Measurements from ENCODE around the gene TP53BP1.
A peak's percentile ranks its signal among the peaks of the same experiment; 100 is the strongest.
"Not testable (repeated sequence)": the region's sequence is repeated elsewhere in the genome, so short reads cannot be mapped to it uniquely, and the experiment has no call there.

TP53BP1 gene

DNA sequence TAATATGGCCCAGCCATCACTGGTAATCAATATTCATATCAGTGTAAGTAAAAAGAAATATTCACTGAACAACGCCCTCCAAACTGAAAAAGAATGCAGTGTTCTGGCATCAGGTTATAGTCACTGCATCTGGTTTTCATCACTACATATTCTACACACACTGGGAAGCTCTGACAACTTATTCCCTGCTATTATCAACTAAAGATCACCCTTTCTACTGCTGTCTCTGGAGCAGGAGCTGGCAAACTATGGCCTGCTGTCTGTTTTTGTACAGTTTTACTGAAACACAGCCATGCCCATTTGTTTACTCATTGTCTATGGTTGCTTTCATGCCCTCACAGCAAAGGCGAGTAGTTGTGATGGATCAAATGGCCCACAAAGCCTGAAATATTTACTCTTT, 86.8 kb downstream of the TP53BP1 start:
- ATAC-seq (replicated peaks) = no peak
- peaks cover 0 to 1% of the 10 kb centered on the region in 2 donors for H3K4me1 Mint-ChIP-seq
- DNase-seq = no peak
- no peaks in the 10 kb centered on the region for H3K27me3 Mint-ChIP-seq
- H3K9me3 Mint-ChIP-seq = no peaks in the 10 kb centered on the region
- H3K27ac Mint-ChIP-seq = no peak overlapping the region
- no peak overlapping the region for H3K4me3 Mint-ChIP-seq
- H3K36me3 Mint-ChIP-seq = peaks cover 48 to 73% of the 10 kb centered on the region in 2 donors

DNA sequence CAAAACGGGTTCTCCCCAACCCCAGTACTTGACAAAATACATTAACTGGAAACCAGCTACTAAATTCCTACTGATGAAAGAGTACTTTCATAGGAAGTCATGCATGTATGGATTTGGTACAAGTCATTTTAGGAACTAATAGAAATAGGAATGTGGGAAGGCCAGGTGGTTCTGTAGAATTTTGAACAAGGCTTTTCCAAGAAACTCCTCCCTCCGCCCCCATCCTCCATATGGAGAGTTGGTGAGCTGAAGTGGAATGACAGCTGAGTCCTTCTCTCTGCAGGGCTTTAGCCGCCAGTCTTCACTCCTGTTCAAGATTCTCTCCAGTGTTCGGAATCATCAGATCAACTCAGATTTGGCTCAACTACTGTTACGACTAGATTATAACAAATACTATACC, 88.8 kb downstream of the TP53BP1 start:
- Mint-ChIP-seq H3K27me3 (no peaks in the 10 kb centered on the region), H3K36me3 (peaks cover 46 to 70% of the 10 kb centered on the region in 2 donors), H3K4me3 (no peak overlapping the region), H3K9me3 (no peaks in the 10 kb centered on the region), H3K27ac (peak overlapping the region; percentile 85), H3K4me1 (no peaks in the 10 kb centered on the region)
- ATAC-seq (replicated peaks) (no peak), DNase-seq (no peak)

DNA sequence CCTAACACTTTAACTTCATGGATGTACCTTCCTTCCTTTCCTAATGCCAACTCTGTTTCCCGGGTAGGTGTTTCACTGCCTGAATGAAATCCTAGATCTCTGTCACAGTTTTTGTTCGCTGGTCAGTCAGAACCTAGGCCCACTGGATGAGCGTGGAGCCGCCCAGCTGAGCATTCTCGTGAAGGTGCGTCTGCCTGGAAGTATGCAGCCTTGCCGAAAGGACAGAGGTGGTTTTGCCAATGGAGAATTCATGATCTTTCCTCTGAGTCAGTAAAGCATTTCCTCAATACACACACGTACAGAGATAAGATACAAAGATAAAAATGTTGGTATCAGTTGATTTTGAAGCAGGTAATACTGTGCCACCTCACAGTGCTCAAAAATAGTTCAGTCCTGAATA, 89.3 kb downstream of the TP53BP1 start:
- H3K27me3 Mint-ChIP-seq = no peaks in the 10 kb centered on the region
- H3K36me3 Mint-ChIP-seq = peaks cover 45 to 70% of the 10 kb centered on the region in 2 donors
- no peak overlapping the region for H3K27ac Mint-ChIP-seq
- H3K4me1 Mint-ChIP-seq = no peaks in the 10 kb centered on the region
- DNase-seq (no peak), ATAC-seq (replicated peaks) (no peak)
- no peaks in the 10 kb centered on the region for H3K9me3 Mint-ChIP-seq
- H3K4me3 Mint-ChIP-seq = no peak overlapping the region

DNA sequence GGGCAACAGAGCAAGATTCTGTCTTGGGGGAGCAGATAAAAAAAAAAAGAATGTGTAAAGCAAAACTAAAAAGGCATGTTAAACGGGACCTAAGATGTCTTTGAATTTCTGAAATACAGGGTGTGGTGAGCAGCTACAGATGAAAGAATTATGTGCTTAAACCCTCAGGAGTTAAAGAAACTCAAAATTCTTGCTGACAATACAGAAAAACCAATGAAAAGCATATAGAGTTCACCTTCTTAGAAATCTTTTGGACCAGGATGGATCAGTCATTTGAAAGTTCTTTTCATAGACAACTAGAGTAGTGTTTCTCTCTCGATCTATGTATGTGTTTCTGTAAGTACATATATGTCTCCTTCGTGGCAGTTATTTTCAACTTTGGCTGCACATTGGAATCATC, 90.7 kb downstream of the TP53BP1 start:
- DNase-seq (no peak), ATAC-seq (replicated peaks) (no peak)
- Mint-ChIP-seq H3K36me3 (peaks cover 49 to 66% of the 10 kb centered on the region in 2 donors), H3K4me1 (no peaks in the 10 kb centered on the region), H3K27ac (peak overlapping the region; percentile 25), H3K9me3 (no peaks in the 10 kb centered on the region), H3K27me3 (no peaks in the 10 kb centered on the region), H3K4me3 (no peak overlapping the region)

DNA sequence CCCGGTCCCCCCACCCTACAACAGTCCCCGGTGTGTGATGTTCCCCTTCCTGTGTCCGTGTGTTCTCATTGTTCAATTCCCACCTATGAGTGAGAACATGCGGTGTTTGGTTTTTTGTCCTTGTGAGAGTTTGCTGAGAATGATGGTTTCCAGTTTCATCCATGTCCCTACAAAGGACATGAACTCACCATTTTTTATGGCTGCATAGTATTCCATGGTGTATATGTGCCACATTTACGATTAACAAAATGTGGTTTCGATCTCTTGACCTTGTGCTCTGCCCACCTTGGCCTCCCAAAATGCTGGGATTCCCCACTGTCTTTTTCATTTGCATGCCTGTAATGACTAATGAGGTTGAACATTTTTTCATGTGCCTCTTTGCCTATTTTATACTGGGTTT, 99.4 kb downstream of the TP53BP1 start:
- not testable (repeated sequence) for H3K4me3 Mint-ChIP-seq; DNase-seq; H3K27me3 Mint-ChIP-seq; H3K4me1 Mint-ChIP-seq; H3K27ac Mint-ChIP-seq; H3K9me3 Mint-ChIP-seq; ATAC-seq (replicated peaks)
- peaks cover 47 to 60% of the 10 kb centered on the region in 2 donors for H3K36me3 Mint-ChIP-seq

DNA sequence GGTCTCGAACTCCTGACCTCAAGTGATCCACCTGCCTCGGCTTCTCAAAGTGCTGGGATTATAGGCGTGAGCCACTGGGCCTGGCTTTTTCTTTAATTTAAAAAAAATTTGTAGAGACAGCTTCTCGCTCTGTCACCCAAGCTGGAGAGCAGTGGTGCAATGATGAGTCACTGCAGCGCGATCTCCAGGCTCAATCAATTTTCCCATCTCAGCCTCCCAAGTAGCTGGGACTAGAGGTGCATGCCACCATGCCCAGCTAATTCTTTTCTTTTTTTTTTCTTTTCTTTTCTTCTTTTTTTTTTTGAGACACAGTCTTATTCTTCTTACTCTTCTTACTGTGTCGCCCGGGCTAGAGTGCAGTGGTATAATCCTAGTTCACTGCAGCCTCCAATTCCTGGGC, 102.2 kb downstream of the TP53BP1 start:
- Mint-ChIP-seq H3K27ac (peak overlapping the region; percentile 2), H3K4me3 (no peak overlapping the region), H3K4me1 (no peaks in the 10 kb centered on the region), H3K27me3 (no peaks in the 10 kb centered on the region), H3K9me3 (peaks cover 0 to 4% of the 10 kb centered on the region in 2 donors), H3K36me3 (peaks cover 39 to 52% of the 10 kb centered on the region in 2 donors)
- ATAC-seq (replicated peaks) (no peak), DNase-seq (no peak)

DNA sequence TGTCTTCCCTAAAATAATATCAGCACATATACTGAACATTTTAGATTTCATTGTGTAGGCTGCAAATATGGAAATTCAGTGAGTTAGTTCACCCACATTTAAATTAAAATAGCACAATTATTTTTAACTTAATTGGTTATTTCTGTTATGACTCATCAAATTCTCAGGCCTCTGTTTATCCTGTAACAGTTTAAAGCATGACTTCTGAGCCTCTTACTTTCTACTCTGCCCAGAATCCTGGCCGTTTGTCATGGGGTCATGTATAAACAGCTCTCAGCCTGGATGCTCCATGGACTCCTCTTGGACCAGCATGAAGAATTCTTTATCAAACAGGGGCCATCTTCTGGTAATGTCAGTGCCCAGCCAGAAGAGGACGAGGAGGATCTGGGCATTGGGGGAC, 109.9 kb downstream of the TP53BP1 start:
- no peak overlapping the region for H3K27ac Mint-ChIP-seq
- H3K4me3 Mint-ChIP-seq = no peak overlapping the region
- peaks cover 46 to 62% of the 10 kb centered on the region in 2 donors for H3K36me3 Mint-ChIP-seq
- DNase-seq (no peak), ATAC-seq (replicated peaks) (no peak)
- no peaks in the 10 kb centered on the region for H3K27me3 Mint-ChIP-seq
- H3K9me3 Mint-ChIP-seq = no peaks in the 10 kb centered on the region
- H3K4me1 Mint-ChIP-seq = no peaks in the 10 kb centered on the region

DNA sequence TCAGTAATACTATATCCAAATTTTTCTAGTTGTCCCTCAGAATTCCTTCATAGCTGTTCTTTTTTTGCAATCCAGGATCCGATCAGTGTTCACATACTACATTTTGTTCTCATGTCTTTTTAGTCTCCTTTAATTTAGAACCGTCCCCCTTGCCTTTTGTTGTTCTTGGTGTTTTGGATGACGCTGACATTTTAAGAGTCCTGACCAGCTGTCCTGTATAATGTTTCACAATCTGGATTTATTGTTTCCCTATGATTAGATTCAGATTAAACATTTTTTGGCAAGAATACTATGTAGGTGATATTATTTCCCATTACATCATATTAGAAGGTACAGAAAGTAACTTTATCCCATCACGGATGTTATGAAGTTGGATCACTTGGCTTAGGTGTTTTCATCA, 110.6 kb downstream of the TP53BP1 start:
- Mint-ChIP-seq H3K27ac (no peak overlapping the region), H3K4me3 (no peak overlapping the region), H3K4me1 (no peaks in the 10 kb centered on the region), H3K36me3 (peaks cover 51 to 69% of the 10 kb centered on the region in 2 donors), H3K9me3 (no peaks in the 10 kb centered on the region), H3K27me3 (no peaks in the 10 kb centered on the region)
- DNase-seq (no peak), ATAC-seq (replicated peaks) (no peak)

DNA sequence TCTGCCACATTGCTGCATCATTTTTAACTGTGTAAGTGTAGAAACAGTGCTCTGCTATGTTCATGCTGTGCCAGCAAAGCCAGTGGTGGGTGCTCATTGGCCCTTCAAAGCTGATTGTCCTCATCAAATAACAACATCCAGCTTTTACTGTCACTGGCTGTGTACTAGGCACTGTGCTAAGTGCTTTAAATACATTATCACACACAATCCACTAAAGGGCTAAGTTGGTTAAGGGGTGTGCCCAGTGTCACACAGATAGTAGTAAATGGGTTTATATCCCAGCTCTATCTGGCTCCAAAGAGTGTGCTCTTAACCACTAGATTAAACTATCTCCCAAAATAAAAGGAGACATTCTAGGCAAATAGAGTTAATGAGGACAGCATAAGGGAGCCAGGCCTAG, 114.4 kb downstream of the TP53BP1 start:
- Mint-ChIP-seq H3K4me3 (no peak overlapping the region), H3K9me3 (no peaks in the 10 kb centered on the region), H3K36me3 (peaks cover 31 to 49% of the 10 kb centered on the region in 2 donors), H3K27ac (no peak overlapping the region), H3K27me3 (no peaks in the 10 kb centered on the region), H3K4me1 (peaks cover 2 to 7% of the 10 kb centered on the region in 2 donors)
- ATAC-seq (replicated peaks) (no peak), DNase-seq (no peak)

DNA sequence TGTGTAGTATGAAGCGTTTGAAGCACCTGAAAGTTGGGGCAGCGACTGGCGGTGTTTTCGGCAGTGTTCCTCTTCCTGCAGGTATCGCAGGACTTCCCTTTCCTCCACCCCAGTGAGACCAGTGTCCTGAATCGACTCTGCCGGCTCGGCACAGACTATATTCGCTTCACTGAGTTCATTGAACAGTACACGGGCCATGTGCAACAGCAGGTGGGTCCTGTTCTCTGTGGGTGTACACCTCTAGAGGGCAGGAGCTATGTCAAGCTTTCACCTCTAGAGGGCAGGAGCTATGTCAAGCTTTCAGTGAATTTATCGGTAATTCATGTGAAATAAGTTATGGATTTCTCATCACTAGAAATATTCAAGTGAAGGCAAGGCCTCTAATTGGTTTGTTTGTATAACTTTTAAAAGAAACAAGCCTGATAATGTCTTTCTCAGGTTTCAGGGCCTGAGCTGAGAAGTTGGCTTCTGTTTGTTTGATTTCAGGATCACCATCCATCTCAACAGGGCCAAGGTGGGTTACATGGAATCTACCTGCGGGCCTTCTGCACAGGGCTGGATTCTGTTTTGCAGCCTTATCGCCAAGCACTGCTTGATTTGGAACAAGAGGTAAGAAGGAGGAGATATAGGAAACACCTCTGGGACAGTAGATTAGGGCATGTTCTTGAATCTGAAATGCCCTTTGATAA, 116.8 kb downstream of the TP53BP1 start:
- Mint-ChIP-seq H3K9me3 (no peaks in the 10 kb centered on the region), H3K4me1 (peaks cover 9 to 25% of the 10 kb centered on the region in 2 donors), H3K27ac (no peak overlapping the region), H3K4me3 (no peak overlapping the region), H3K27me3 (no peaks in the 10 kb centered on the region), H3K36me3 (peaks cover 23 to 35% of the 10 kb centered on the region in 2 donors)
- DNase-seq = peak; percentile 26
- peak; percentile 64 to 66 for ATAC-seq (replicated peaks)

DNA sequence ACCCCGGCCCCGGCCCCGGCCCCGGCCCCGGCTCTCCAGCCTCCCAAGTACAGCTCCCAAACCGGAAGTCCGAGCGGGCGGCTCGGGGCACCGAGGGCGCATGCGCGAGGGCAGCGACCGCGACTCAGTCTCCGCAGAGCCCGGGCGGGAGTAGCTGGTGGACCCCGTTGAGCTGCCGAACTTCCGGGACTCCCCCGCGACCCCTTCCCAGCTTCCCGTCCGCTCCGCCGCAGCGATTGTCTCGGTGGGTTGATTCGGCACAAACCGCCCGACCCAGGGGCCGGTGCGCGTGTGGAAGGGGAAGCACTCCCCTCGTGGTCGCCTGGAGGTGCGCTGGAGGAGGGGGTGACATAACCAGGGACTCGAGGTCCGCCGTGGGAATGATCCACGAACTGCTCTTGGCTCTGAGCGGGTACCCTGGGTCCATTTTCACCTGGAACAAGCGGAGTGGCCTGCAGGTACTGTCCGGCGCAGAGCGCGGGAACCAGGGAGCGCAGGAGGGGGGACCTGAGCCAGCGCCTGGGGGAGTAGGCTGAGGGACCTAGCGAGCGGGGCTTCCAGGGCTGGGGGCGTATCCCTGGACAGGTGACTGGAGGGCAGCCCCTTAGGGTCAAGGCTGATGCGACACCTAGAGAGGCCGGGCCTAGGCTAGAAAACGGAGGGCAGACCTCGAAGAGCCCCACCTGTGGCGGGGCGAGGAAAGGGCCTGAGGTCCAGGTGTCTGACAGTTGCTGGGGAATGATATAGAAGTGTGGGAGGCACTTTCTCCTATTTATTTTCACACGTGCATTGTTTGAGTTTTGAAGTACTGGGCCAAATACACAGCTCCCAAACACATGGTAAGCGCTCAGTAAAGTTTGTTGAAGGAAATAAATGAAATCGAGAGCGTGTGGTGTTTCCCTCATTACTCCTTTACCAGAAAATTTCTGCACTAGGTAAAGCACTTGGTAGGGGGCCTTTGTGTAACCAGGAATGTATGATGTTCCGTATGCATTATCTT, 121.7 kb downstream of the TP53BP1 start, which contains the start of the genes TUBGCP4 and ZSCAN29:
TSS of gene TUBGCP4 (plus strand) at position 127 of the 1,000 bp plus-strand sequence. CDS start at position 381, 254 bp downstream.
TSS of gene ZSCAN29 (minus strand) at position 69 of the 1,000 bp plus-strand sequence. CDS start 1,130 bp downstream, outside the sequence.
- peak; percentile 89 to 92 for ATAC-seq (replicated peaks)
- Mint-ChIP-seq H3K4me3 (peak within 1 kb of the TSS; percentile 94 to 99), H3K27ac (peak within 1 kb of the TSS; percentile 95), H3K27me3 (no peaks in the 10 kb centered on the region), H3K4me1 (peaks cover 40 to 63% of the 10 kb centered on the region in 2 donors), H3K36me3 (peaks cover 37 to 43% of the 10 kb centered on the region in 2 donors), H3K9me3 (peaks cover 0 to 9% of the 10 kb centered on the region in 2 donors)
- peak; percentile 83 for DNase-seq

DNA sequence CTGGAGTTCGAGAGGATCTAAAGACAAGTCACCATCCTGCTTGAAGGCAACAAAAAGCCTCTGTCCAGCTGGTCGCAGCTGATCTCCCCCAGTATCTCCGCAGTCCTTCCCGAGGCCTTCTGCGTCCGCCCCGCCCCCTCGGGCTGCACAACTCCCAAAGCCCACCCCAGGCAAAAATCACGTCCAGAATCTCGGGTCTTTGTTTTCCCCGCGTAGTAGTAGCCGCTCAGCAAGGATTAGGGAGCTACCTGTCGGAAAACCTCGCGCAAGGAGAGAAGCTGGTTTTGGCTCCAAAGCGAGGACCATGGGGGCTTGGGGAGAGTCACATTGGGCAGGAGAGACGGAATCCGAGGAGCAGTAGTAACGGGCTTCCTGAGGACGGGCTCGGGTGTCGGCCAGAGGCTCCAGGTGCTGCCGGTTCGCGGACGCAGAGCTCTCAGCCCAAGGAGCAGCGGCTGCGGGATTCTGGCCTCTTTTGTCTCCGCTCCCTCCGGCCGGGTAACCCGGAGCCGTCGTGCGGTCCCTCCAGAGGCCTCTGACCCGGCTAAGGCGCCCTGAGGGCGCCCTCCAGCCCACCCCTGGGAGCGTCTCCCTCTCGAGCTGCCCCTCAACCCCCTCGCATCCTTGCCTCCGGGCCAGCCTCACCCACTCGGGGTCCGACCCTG, 122.5 kb downstream of the TP53BP1 start:
- DNase-seq = no peak
- Mint-ChIP-seq H3K27ac (peak overlapping the region; percentile 95), H3K4me3 (peak overlapping the region; percentile 94 to 99), H3K27me3 (no peaks in the 10 kb centered on the region), H3K4me1 (peaks cover 42 to 63% of the 10 kb centered on the region in 2 donors), H3K36me3 (peaks cover 39 to 45% of the 10 kb centered on the region in 2 donors), H3K9me3 (peaks cover 0 to 10% of the 10 kb centered on the region in 2 donors)
- ATAC-seq (replicated peaks) = peak; percentile 74 to 75

DNA sequence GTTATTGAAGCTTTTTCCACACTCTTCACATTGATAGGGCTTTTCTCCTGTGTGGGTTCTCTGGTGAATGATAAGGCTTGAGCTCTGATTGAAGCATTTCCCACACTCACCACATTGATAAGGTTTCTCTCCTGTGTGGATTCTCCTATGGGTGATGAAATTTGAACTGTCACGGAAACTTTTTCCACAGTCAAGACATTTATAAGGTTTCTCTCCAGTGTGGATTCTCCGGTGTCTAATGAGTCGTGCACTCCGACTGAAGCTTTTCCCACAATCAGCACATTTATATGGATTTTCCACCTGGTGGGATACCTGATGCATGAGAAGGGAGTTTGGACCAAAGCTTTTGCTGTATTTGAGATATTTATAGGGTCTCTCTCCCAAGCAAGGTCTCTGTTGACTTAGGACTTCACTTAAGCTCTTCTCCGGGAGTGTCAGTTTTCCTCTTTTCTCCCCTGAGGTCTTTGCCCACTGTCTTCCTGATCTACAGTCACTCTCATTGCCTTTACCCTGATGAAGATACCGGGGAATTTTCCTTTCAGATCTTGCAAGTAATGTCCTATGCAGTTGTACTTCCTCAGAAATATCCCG, 131.5 kb downstream of the TP53BP1 start:
- Mint-ChIP-seq H3K27me3 (no peaks in the 10 kb centered on the region), H3K27ac (no peak overlapping the region), H3K9me3 (peaks cover 23 to 29% of the 10 kb centered on the region in 2 donors), H3K4me1 (peaks cover 16 to 22% of the 10 kb centered on the region in 2 donors), H3K4me3 (no peak overlapping the region), H3K36me3 (peaks cover 77 to 87% of the 10 kb centered on the region in 2 donors)
- ATAC-seq (replicated peaks) (no peak), DNase-seq (no peak)

All from stimulated activated naive B cell treated with anti-CD40 and anti-IgM and Interleukin-4, amounts not matched to agents 10 μg/mL and 1 μg/mL and 100 μg/mL, for 72 hours (primary cell).